Measurements from ENCODE around the gene NBPF19. TPM values are rescaled to one million over a fixed set of nuclear protein-coding genes. Genes with fewer than 3 reads are reported as not detected.
A peak's percentile ranks its signal among the peaks of the same experiment; 100 is the strongest.
"Not testable (repeated sequence)": the region's sequence is repeated elsewhere in the genome, so short reads cannot be mapped to it uniquely, and the experiment has no call there.

The NBPF19 gene
- total and polyA plus RNA-seq, 2 of the 13 experiments (the other 11 are each of a cell fraction or from before 2014, with no cell fraction given), result 2.0 to 3.2 TPM

- ATAC-seq; H3K4me1 ChIP-seq (ENCODE audit: insufficient read depth, low read length); BruUV-seq (replicated peaks); H2AFZ ChIP-seq (ENCODE audit: low read length); FAIRE-seq; H3K79me2 ChIP-seq (ENCODE audit: insufficient read depth, low read length); POLR2A ChIA-PET; H3K4me3 ChIP-seq (replicated peaks in 1 of 3; ENCODE audit: insufficient read depth in 1 of 3, low read depth in 2 of 3, low read length in 3 of 3); CTCF ChIA-PET (ENCODE audit: low intra/inter-chr PET ratio, low total read pairs); H3K27ac ChIP-seq (ENCODE audit: extremely low read length, insufficient read depth, low read length); H3K9me3 ChIP-seq (ENCODE audit: low read length); H3K36me3 ChIP-seq (replicated peaks in 1 of 2; ENCODE audit: control insufficient read depth in 1 of 2, insufficient read depth in 2 of 2, low read length in 2 of 2); H4K20me1 ChIP-seq (ENCODE audit: insufficient read depth, low read length); H3K4me2 ChIP-seq (ENCODE audit: low read depth, low read length); intact Hi-C loops (cut with micrococcal nuclease; ENCODE audit: unreplicated experiment); H3K27me3 ChIP-seq (ENCODE audit: control insufficient read depth in 1 of 2, insufficient read depth in 2 of 2, low read length in 2 of 2); H3K9ac ChIP-seq (ENCODE audit: insufficient read depth, low read depth, low read length); in situ Hi-C loops (cut with HindIII; ENCODE audit: extremely low pct_ligation_motif_present, low pct_unique_long_range_greater_than_20kb); TF ChIP-seq HNF1A (CRISPR knock-in tag; IDR thresholded peaks at IDR 0.05; ENCODE audit: borderline replicate concordance): not testable (repeated sequence)
- DNase-seq (ENCODE audit: low spot score), result peak; percentile 5
- TF ChIP-seq ARID3A (IDR thresholded peaks at IDR 0.05; ENCODE audit: low read depth, low read length), result peak; percentile 43; the same call in 1 of the 2 replicates
- TF ChIP-seq SAP130 (CRISPR knock-in tag; IDR thresholded peaks at IDR 0.05; ENCODE audit: low read depth), result 0 out of 2 replicates have a peak, but pooled peaks have one; percentile 12
- peak; percentile 57; the same call in 1 of the 2 replicates for TF ChIP-seq FOXA3 (CRISPR knock-in tag; IDR thresholded peaks at IDR 0.05)
- TF ChIP-seq HOMEZ (CRISPR knock-in tag; IDR thresholded peaks at IDR 0.05; ENCODE audit: low read depth), result peak; percentile 41; the same call in 1 of the 2 replicates
- TF ChIP-seq HMG20B (CRISPR knock-in tag; conservative IDR thresholded peaks at IDR 0.05), result 0 out of 2 replicates have a peak, but pooled peaks have one; percentile 41
- peak; percentile 34; the same call in 1 of the 2 replicates for TF ChIP-seq RARA (CRISPR knock-in tag; IDR thresholded peaks at IDR 0.05)
- peak; percentile 64; the same call in 1 of the 2 replicates for TF ChIP-seq HNF1A (IDR thresholded peaks at IDR 0.05; ENCODE audit: low read depth)
- 0 out of 2 replicates have a peak, but pooled peaks have one; percentile 4 for TF ChIP-seq CEBPB (IDR thresholded peaks at IDR 0.05; ENCODE audit: borderline replicate concordance, low read depth, low read length)
- TF ChIP-seq MIXL1 (CRISPR knock-in tag; IDR thresholded peaks at IDR 0.05), result 0 out of 2 replicates have a peak, but pooled peaks have one; percentile 18
- TF ChIP-seq CEBPG (CRISPR knock-in tag; IDR thresholded peaks at IDR 0.05), result 0 out of 2 replicates have a peak, but pooled peaks have one; percentile 19
- TF ChIP-seq NFYC (CRISPR knock-in tag; IDR thresholded peaks at IDR 0.05), result peak; percentile 26; the same call in 1 of the 2 replicates
- TF ChIP-seq FOSL2 (CRISPR knock-in tag; IDR thresholded peaks at IDR 0.05), result peak; percentile 61
- 0% methylated on average over 1 of the region's 3 CpGs for WGBS (ENCODE audit: low lambda C conversion rate)
Observed at GRCh38 chr1:149428317-149428716, 46.5 kb upstream of the NBPF19 start.

- BruUV-seq (replicated peaks); in situ Hi-C loops (cut with HindIII; ENCODE audit: extremely low pct_ligation_motif_present, low pct_unique_long_range_greater_than_20kb); H3K27ac ChIP-seq (ENCODE audit: extremely low read length, insufficient read depth, low read length): not testable (repeated sequence)
Observed at GRCh38 chr1:149445451-149445850, 29.4 kb upstream of the NBPF19 start.

More at GRCh38 chr1:149445451-149445850, 29.4 kb upstream of the NBPF19 start:
- H3K9ac ChIP-seq (ENCODE audit: insufficient read depth, low read depth, low read length); H3K4me2 ChIP-seq (ENCODE audit: low read depth, low read length); H3K36me3 ChIP-seq (replicated peaks in 1 of 2; ENCODE audit: control insufficient read depth in 1 of 2, insufficient read depth in 2 of 2, low read length in 2 of 2); CTCF ChIA-PET (ENCODE audit: low intra/inter-chr PET ratio, low total read pairs); ATAC-seq; H3K79me2 ChIP-seq (ENCODE audit: insufficient read depth, low read length); H2AFZ ChIP-seq (ENCODE audit: low read length); H4K20me1 ChIP-seq (ENCODE audit: insufficient read depth, low read length); POLR2A ChIA-PET; FAIRE-seq; H3K9me3 ChIP-seq (ENCODE audit: low read length); DNase-seq (ENCODE audit: low spot score); H3K27me3 ChIP-seq (ENCODE audit: control insufficient read depth in 1 of 2, insufficient read depth in 2 of 2, low read length in 2 of 2); intact Hi-C loops (cut with micrococcal nuclease; ENCODE audit: unreplicated experiment); H3K4me1 ChIP-seq (ENCODE audit: insufficient read depth, low read length); H3K4me3 ChIP-seq (replicated peaks in 1 of 3; ENCODE audit: insufficient read depth in 1 of 3, low read depth in 2 of 3, low read length in 3 of 3): not testable (repeated sequence)
- 92% methylated on average over 5 of the region's 6 CpGs for WGBS (ENCODE audit: low lambda C conversion rate)
